ENCODE data around the gene B3GAT2.

B3GAT2 gene

GRCh38 chr6:70995411-70995810 is 38.6 kb upstream of the B3GAT2 start:
- Histone ChIP-seq H2BK15ac (ENCODE audit: low read length) (no peak overlapping the region), H2AK5ac (ENCODE audit: low read depth, low read length) (no peak overlapping the region), H2AFZ (ENCODE audit: low read length) (no peak overlapping the region), H2BK120ac (ENCODE audit: low read depth, low read length) (no peak overlapping the region), H3K23ac (ENCODE audit: low read depth, low read length, poor library complexity) (no peak overlapping the region), H3K4ac (ENCODE audit: low read length) (no peak overlapping the region), H3K27ac (replicated peaks; ENCODE audit: low read length) (no peak overlapping the region), H3K4me1 (ENCODE audit: control insufficient read depth in 2 of 2, insufficient read depth in 1 of 2, low read depth in 1 of 2, low read length in 2 of 2) (peaks cover 0 to 3% of the 10 kb centered on the region in 2 donors), H3K4me2 (ENCODE audit: insufficient read depth, low read length, poor library complexity, severe bottlenecking) (no peak overlapping the region), H2BK5ac (ENCODE audit: low read length) (no peak overlapping the region), H3K9ac (ENCODE audit: low read depth, low read length, poor library complexity) (no peak overlapping the region), H2BK12ac (ENCODE audit: low read length) (no peak overlapping the region), H3K18ac (ENCODE audit: low read length) (no peak overlapping the region), H3K4me3 (ENCODE audit: low read length in 2 of 2) (no peak overlapping the region), H3K79me1 (ENCODE audit: low read depth, low read length) (no peaks in the 10 kb centered on the region), H3K36me3 (replicated peaks in 1 of 2; ENCODE audit: control insufficient read depth in 2 of 2, insufficient read depth in 2 of 2, low read length in 2 of 2) (no peaks in the 10 kb centered on the region), H3K9me3 (replicated peaks in 1 of 2; ENCODE audit: control insufficient read depth in 2 of 2, insufficient read depth in 1 of 2, low read depth in 1 of 2, low read length in 2 of 2) (no peaks in the 10 kb centered on the region), H3K14ac (ENCODE audit: low read length) (no peak overlapping the region), H4K8ac (ENCODE audit: low read depth, low read length) (no peak overlapping the region), H4K91ac (ENCODE audit: low read depth, low read length, poor library complexity) (no peak overlapping the region), H3K27me3 (ENCODE audit: control insufficient read depth in 3 of 3, insufficient read depth in 3 of 3, low read depth in 1 of 3, low read length in 3 of 3) (no peaks in the 10 kb centered on the region)
- no peak for DNase-seq (ENCODE audit: low spot score)

GRCh38 chr6:70991253-70991652 is 34.4 kb upstream of the B3GAT2 start:
- Histone ChIP-seq H3K4ac (ENCODE audit: low read length) (no peak overlapping the region), H4K91ac (ENCODE audit: low read depth, low read length, poor library complexity) (no peak overlapping the region), H3K36me3 (replicated peaks in 1 of 2; ENCODE audit: control insufficient read depth in 2 of 2, insufficient read depth in 2 of 2, low read length in 2 of 2) (no peaks in the 10 kb centered on the region), H2AFZ (ENCODE audit: low read length) (no peak overlapping the region), H3K9me3 (replicated peaks in 1 of 2; ENCODE audit: control insufficient read depth in 2 of 2, insufficient read depth in 1 of 2, low read depth in 1 of 2, low read length in 2 of 2) (no peaks in the 10 kb centered on the region), H3K18ac (ENCODE audit: low read length) (no peak overlapping the region), H3K27me3 (ENCODE audit: control insufficient read depth in 3 of 3, insufficient read depth in 3 of 3, low read depth in 1 of 3, low read length in 3 of 3) (no peaks in the 10 kb centered on the region), H2BK120ac (ENCODE audit: low read depth, low read length) (no peak overlapping the region), H3K4me1 (ENCODE audit: control insufficient read depth in 2 of 2, insufficient read depth in 1 of 2, low read depth in 1 of 2, low read length in 2 of 2) (no peaks in the 10 kb centered on the region), H3K27ac (replicated peaks; ENCODE audit: low read length) (no peak overlapping the region), H2BK15ac (ENCODE audit: low read length) (no peak overlapping the region), H2AK5ac (ENCODE audit: low read depth, low read length) (no peak overlapping the region), H4K8ac (ENCODE audit: low read depth, low read length) (no peak overlapping the region), H2BK5ac (ENCODE audit: low read length) (no peak overlapping the region), H3K23ac (ENCODE audit: low read depth, low read length, poor library complexity) (no peak overlapping the region), H3K14ac (ENCODE audit: low read length) (no peak overlapping the region), H3K4me3 (ENCODE audit: low read length in 2 of 2) (no peak overlapping the region), H2BK12ac (ENCODE audit: low read length) (no peak overlapping the region), H3K4me2 (ENCODE audit: insufficient read depth, low read length, poor library complexity, severe bottlenecking) (no peak overlapping the region), H3K79me1 (ENCODE audit: low read depth, low read length) (no peaks in the 10 kb centered on the region), H3K9ac (ENCODE audit: low read depth, low read length, poor library complexity) (no peak overlapping the region)
- DNase-seq (ENCODE audit: low spot score) = no peak
- no CpG with 5 or more reads among the region's 2 CpGs for WGBS, 2 donors (ENCODE audit: extremely low coverage in 2 of 2, insufficient read length in 2 of 2, insufficient replicate concordance in 1 of 2)

- H3K36me3 ChIP-seq (replicated peaks in 1 of 2; ENCODE audit: control insufficient read depth in 2 of 2, insufficient read depth in 2 of 2, low read length in 2 of 2) = no peaks in the 10 kb centered on the region
- H3K9me3 ChIP-seq (replicated peaks in 1 of 2; ENCODE audit: control insufficient read depth in 2 of 2, insufficient read depth in 1 of 2, low read depth in 1 of 2, low read length in 2 of 2) = no peaks in the 10 kb centered on the region
- no peak overlapping the region for H2BK12ac ChIP-seq (ENCODE audit: low read length)
- H3K4me1 ChIP-seq (ENCODE audit: control insufficient read depth in 2 of 2, insufficient read depth in 1 of 2, low read depth in 1 of 2, low read length in 2 of 2) = no peaks in the 10 kb centered on the region
- no peak overlapping the region for H3K4me2 ChIP-seq (ENCODE audit: insufficient read depth, low read length, poor library complexity, severe bottlenecking)
- no peak overlapping the region for H3K27ac ChIP-seq (replicated peaks; ENCODE audit: low read length)
- H3K18ac ChIP-seq (ENCODE audit: low read length) = no peak overlapping the region
- no peak for DNase-seq (ENCODE audit: low spot score)
- no peak overlapping the region for H2BK15ac ChIP-seq (ENCODE audit: low read length)
- no CpG with 5 or more reads among the region's 4 CpGs for WGBS, 2 donors (ENCODE audit: extremely low coverage in 2 of 2, insufficient read length in 2 of 2, insufficient replicate concordance in 1 of 2)
- H2AFZ ChIP-seq (ENCODE audit: low read length) = no peak overlapping the region
- H4K91ac ChIP-seq (ENCODE audit: low read depth, low read length, poor library complexity) = no peak overlapping the region
- H2AK5ac ChIP-seq (ENCODE audit: low read depth, low read length) = no peak overlapping the region
- H3K4me3 ChIP-seq (ENCODE audit: low read length in 2 of 2) = no peak overlapping the region
- no peak overlapping the region for H3K9ac ChIP-seq (ENCODE audit: low read depth, low read length, poor library complexity)
- H3K4ac ChIP-seq (ENCODE audit: low read length) = no peak overlapping the region
- H3K79me1 ChIP-seq (ENCODE audit: low read depth, low read length) = no peaks in the 10 kb centered on the region
- no peak overlapping the region for H2BK120ac ChIP-seq (ENCODE audit: low read depth, low read length)
- no peak overlapping the region for H4K8ac ChIP-seq (ENCODE audit: low read depth, low read length)
- H3K23ac ChIP-seq (ENCODE audit: low read depth, low read length, poor library complexity) = no peak overlapping the region
- H3K27me3 ChIP-seq (ENCODE audit: control insufficient read depth in 3 of 3, insufficient read depth in 3 of 3, low read depth in 1 of 3, low read length in 3 of 3) = peaks cover 0 to 4% (median 0%) of the 10 kb centered on the region in 3 experiments
- no peak overlapping the region for H3K14ac ChIP-seq (ENCODE audit: low read length)
- no peak overlapping the region for H2BK5ac ChIP-seq (ENCODE audit: low read length)
Measured at GRCh38 chr6:70985156-70985555, 28.3 kb upstream of the B3GAT2 start.

GRCh38 chr6:70982747-70983146 is 25.9 kb upstream of the B3GAT2 start:
- Histone ChIP-seq H3K36me3 (replicated peaks in 1 of 2; ENCODE audit: control insufficient read depth in 2 of 2, insufficient read depth in 2 of 2, low read length in 2 of 2) (no peaks in the 10 kb centered on the region), H2AFZ (ENCODE audit: low read length) (no peak overlapping the region), H3K4me2 (ENCODE audit: insufficient read depth, low read length, poor library complexity, severe bottlenecking) (no peak overlapping the region), H3K9ac (ENCODE audit: low read depth, low read length, poor library complexity) (no peak overlapping the region), H2AK5ac (ENCODE audit: low read depth, low read length) (no peak overlapping the region), H3K18ac (ENCODE audit: low read length) (no peak overlapping the region), H4K91ac (ENCODE audit: low read depth, low read length, poor library complexity) (no peak overlapping the region), H2BK120ac (ENCODE audit: low read depth, low read length) (no peak overlapping the region), H2BK12ac (ENCODE audit: low read length) (no peak overlapping the region), H2BK15ac (ENCODE audit: low read length) (no peak overlapping the region), H3K27me3 (ENCODE audit: control insufficient read depth in 3 of 3, insufficient read depth in 3 of 3, low read depth in 1 of 3, low read length in 3 of 3) (peaks cover 0 to 4% (median 0%) of the 10 kb centered on the region in 3 experiments), H4K8ac (ENCODE audit: low read depth, low read length) (no peak overlapping the region), H3K14ac (ENCODE audit: low read length) (no peak overlapping the region), H3K23ac (ENCODE audit: low read depth, low read length, poor library complexity) (no peak overlapping the region), H3K9me3 (replicated peaks in 1 of 2; ENCODE audit: control insufficient read depth in 2 of 2, insufficient read depth in 1 of 2, low read depth in 1 of 2, low read length in 2 of 2) (no peaks in the 10 kb centered on the region), H2BK5ac (ENCODE audit: low read length) (no peak overlapping the region), H3K4ac (ENCODE audit: low read length) (no peak overlapping the region), H3K4me3 (ENCODE audit: low read length in 2 of 2) (no peak overlapping the region), H3K27ac (replicated peaks; ENCODE audit: low read length) (no peak overlapping the region), H3K4me1 (ENCODE audit: control insufficient read depth in 2 of 2, insufficient read depth in 1 of 2, low read depth in 1 of 2, low read length in 2 of 2) (no peaks in the 10 kb centered on the region), H3K79me1 (ENCODE audit: low read depth, low read length) (no peaks in the 10 kb centered on the region)
- no CpG with 5 or more reads among the region's 3 CpGs for WGBS, 2 donors (ENCODE audit: extremely low coverage in 2 of 2, insufficient read length in 2 of 2, insufficient replicate concordance in 1 of 2)
- DNase-seq (ENCODE audit: low spot score) = no peak
